ENCODE results near the gene PIP4K2C. TPM values are rescaled to one million over a fixed set of nuclear protein-coding genes. Genes with fewer than 3 reads are reported as not detected.

PIP4K2C gene
- total RNA-seq, 1 donor from 2014 or later: 46.3 TPM

DNA sequence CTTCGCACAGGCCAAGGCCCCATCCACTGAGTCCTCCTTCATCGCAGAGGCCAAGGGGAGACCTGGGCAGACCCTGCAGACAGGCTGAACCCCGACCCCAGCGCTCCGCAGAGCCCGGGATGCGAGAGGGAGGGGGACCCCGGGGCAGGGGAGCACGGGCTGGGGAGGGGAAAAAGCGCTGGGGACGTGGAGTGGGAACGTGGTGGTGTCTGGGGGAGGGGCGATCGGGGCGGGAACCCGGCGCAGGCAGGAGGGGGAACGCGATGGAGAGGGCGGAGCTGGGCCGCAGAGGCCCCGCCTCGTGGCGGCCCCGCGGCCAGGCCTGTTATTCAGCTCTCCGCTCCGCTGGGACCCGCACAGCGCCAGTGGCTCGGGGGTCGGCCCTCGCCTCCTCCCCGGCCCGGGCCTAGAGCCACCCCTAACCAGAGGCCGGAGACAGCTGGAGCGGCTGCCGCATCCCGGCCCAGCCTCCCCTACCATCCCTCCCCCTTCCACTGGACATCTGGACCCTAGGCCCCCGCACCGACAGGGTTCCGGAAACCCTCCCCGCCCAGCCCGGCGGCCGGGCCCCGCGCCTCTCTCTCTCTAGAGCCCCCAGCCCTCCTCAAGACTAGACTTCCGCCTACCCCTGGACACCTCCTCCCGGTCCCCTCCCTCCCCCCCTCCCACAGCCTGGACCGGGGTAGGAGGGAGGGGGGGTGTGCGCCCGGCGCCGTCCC is 20.3 kb downstream of the PIP4K2C start, which contains the start of gene ARHGEF25:
Gene ARHGEF25 (plus strand): TSS at position 328 of the 719 bp plus-strand sequence. CDS start 460 bp downstream, outside the sequence.
- H3K4me3 ChIP-seq (ENCODE audit: low read depth, low read length): peak within 1 kb of the TSS; percentile 32

GRCh38 chr12:57611827-57612710 is 21.1 kb downstream of the PIP4K2C start:
- peaks cover 17% of the 10 kb centered on the region for H3K27me3 ChIP-seq (ENCODE audit: control insufficient read depth, insufficient read depth, low read length)
- no peak for TF ChIP-seq CTCF (IDR thresholded peaks at IDR 0.05; ENCODE audit: insufficient read depth, low read length, severe bottlenecking)
- peak overlapping the region; percentile 32 for H3K4me3 ChIP-seq (ENCODE audit: low read depth, low read length)
- no peaks in the 10 kb centered on the region for H3K36me3 ChIP-seq (ENCODE audit: control insufficient read depth, insufficient read depth, low read length)
- no peak for DNase-seq (ENCODE audit: low read depth)
- FAIRE-seq: no peak

More for the DNA sequence above, 20.3 kb downstream of the PIP4K2C start, which contains the start of gene ARHGEF25:
- TF ChIP-seq CTCF (IDR thresholded peaks at IDR 0.05; ENCODE audit: insufficient read depth, low read length, severe bottlenecking): no peak
- no peaks in the 10 kb centered on the region for H3K36me3 ChIP-seq (ENCODE audit: control insufficient read depth, insufficient read depth, low read length)
- no peak for FAIRE-seq
- H3K27me3 ChIP-seq (ENCODE audit: control insufficient read depth, insufficient read depth, low read length): peaks cover 17% of the 10 kb centered on the region
- no peak for DNase-seq (ENCODE audit: low read depth)

DNA sequence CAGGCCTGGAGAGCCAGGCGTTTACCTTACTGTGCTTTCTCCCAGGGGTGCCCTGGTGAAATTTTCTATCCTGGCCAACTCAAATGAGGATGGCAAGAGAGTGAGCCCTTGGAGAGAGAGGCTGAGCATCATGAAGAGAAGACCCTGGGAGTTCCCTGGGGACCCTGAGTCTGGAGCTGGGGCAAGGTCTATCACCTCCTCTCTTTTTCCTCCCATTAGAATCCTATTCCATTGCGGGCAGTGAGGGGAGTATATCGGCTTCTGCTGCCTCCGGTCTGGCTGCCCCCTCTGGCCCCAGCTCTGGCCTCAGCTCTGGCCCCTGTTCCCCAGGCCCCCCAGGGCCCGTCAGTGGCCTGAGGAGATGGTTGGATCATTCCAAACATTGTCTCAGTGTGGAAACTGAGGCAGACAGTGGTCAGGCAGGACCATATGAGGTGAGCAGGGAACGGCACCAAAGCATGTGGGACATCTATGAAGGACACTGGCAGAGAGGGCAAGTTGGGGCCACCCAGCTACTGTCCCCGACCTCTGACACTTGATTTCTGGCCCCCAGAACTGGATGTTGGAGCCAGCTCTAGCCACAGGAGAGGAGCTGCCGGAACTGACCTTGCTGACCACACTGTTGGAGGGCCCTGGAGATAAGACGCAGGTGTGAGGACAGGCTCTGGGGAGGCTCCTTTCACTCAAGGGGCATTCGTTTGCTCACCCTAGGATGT is 21.9 kb downstream of the PIP4K2C start:
- FAIRE-seq (no peak), DNase-seq (ENCODE audit: low read depth) (no peak)
- no peak for TF ChIP-seq CTCF (IDR thresholded peaks at IDR 0.05; ENCODE audit: insufficient read depth, low read length, severe bottlenecking)
- peaks cover 17% of the 10 kb centered on the region for H3K27me3 ChIP-seq (ENCODE audit: control insufficient read depth, insufficient read depth, low read length)
- no peak overlapping the region for H3K4me3 ChIP-seq (ENCODE audit: low read depth, low read length)
- H3K36me3 ChIP-seq (ENCODE audit: control insufficient read depth, insufficient read depth, low read length): no peaks in the 10 kb centered on the region

DNA sequence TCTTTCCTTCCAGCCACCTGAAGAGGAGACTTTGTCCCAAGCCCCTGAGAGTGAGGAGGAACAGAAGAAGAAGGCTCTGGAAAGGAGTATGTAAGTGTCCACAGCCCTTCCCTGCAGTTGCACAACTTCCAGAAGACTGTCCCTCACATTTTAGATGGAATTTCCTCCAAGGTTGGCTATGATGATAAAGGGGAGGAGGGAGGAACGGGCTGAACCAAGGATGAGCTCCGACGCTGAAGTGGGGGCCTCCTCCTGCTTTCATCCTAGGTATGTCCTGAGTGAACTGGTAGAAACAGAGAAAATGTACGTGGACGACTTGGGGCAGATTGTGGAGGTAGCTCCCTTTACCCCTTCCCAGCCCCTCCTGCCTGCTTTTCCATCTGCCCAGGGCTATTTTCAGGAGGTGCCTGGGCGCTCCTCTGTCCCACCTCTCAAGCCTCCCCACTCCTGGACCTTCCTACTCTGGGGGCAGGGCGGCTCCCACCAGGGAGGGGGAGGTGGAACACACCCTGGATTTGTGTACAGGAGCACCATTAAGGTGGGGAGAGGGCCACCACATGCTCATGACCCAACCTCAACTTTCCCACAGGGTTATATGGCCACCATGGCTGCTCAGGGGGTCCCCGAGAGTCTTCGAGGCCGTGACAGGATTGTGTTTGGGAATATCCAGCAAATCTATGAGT is 22.6 kb downstream of the PIP4K2C start:
- DNase-seq (ENCODE audit: low read depth) (no peak), FAIRE-seq (no peak)
- H3K36me3 ChIP-seq (ENCODE audit: control insufficient read depth, insufficient read depth, low read length): no peaks in the 10 kb centered on the region
- no peak overlapping the region for H3K4me3 ChIP-seq (ENCODE audit: low read depth, low read length)
- TF ChIP-seq CTCF (IDR thresholded peaks at IDR 0.05; ENCODE audit: insufficient read depth, low read length, severe bottlenecking): no peak
- H3K27me3 ChIP-seq (ENCODE audit: control insufficient read depth, insufficient read depth, low read length): peaks cover 17% of the 10 kb centered on the region

DNA sequence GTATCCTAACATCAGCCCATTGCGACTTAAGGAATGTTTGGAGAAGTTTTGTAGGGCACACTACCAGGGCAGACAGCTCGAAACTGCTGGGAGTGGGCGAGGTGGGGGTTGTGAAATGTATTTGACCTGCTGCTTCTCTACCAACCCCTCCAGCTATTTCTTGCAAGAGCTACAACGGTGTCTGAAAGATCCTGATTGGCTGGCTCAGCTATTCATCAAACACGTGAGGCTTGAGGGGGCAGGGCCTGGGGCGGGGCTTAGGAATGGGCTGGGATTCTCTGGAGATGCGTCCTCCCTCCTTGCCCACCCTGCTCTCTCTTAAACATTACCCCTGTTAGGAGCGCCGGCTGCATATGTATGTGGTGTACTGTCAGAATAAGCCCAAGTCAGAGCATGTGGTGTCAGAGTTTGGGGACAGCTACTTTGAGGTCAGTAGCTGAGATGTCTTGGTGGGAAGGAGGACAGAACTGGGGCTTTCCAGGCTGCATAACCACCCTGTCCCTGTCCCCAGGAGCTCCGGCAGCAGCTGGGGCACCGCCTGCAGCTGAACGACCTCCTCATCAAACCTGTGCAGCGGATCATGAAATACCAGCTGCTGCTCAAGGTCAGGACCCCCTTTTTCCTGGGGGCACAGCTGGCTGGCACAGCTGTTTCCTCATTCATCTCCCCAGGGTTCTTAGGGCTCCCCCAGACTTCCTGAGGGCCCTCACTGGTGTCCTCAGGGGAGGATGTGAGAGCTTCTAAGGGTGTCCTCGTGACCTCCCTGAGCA is 23.4 kb downstream of the PIP4K2C start:
- peak; percentile 30 for DNase-seq (ENCODE audit: low read depth)
- Histone ChIP-seq H3K4me3 (ENCODE audit: low read depth, low read length) (no peak overlapping the region), H3K36me3 (ENCODE audit: control insufficient read depth, insufficient read depth, low read length) (no peaks in the 10 kb centered on the region), H3K27me3 (ENCODE audit: control insufficient read depth, insufficient read depth, low read length) (peaks cover 21% of the 10 kb centered on the region)
- no peak for FAIRE-seq
- no peak for TF ChIP-seq CTCF (IDR thresholded peaks at IDR 0.05; ENCODE audit: insufficient read depth, low read length, severe bottlenecking)

Measured in bronchial epithelial cell (primary cell).